Head of caudate nucleus (tissue), 42 donors: ENCODE results near the gene NDUFAF8.
A peak's percentile ranks its signal among the peaks of the same experiment; 100 is the strongest.

Source experiments
- DNase-seq, 42 donors: peaks; one replicate each; pipeline versions ENCODE4 v3.0.0 to v3.0.0-alpha.2; 2020 to 2021; ENCODE audit warnings: mixed read lengths in 7 of 42
- intact Hi-C: fragments of 100-400 bp; cut with DNase I; formaldehyde crosslinking; loops from one replicate; pipeline ENCODE4 v1.15.0; 2022

The NDUFAF8 gene

DNA sequence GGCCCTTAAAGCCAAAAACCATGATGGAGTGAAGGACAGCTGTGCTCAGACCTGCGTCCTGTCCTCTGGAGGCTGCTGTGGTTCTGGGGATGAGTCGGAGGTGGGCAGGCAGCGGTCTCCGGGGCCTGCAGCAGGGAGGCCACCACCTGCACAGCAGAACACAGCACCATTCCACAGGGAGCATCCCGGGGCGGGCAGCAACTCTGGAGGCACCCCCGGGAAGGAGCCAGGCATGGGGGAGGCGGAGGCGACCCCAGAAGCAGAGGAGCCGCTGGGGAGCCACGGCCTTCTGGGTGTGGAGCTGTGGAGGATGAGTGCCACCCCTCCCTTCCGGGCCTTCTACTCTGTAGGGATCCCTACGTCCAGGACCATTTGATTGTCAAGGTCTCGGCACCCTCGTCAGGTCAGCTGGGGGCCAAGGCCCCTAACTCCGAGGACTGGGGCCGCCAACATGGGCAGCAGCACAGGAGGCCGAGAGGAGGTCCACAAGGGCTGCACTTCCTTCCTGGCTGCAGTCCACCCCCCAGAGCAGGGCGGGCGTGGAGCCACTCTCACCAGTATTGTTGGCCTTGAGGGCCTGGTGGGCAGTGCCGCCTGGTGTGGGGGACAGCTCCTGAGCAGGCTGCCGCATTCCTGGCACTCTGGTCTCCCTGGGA is 40.2 kb upstream of the NDUFAF8 start:
- intact Hi-C loops = no loop called here
- DNase-seq = no peak

DNA sequence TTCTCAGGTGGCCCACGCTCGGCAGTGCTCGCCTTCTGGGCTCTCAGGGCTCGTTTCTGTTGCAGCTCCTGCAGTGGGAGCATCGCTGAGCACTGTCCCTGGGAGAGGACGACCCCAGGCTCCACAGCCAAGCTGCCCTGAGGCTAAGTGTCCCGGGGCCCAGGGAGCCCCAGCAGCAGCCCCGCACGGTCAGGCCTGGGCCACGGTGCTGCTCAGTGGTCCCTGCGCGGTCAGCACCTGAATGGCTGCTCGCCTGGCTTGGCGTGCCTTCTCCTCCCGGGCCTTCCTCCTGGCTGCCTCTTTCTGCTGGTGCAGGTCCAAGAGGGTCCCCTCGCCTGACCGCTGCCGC is 39.7 kb upstream of the NDUFAF8 start:
- no peak for DNase-seq
- intact Hi-C loops = no loop called here

DNA sequence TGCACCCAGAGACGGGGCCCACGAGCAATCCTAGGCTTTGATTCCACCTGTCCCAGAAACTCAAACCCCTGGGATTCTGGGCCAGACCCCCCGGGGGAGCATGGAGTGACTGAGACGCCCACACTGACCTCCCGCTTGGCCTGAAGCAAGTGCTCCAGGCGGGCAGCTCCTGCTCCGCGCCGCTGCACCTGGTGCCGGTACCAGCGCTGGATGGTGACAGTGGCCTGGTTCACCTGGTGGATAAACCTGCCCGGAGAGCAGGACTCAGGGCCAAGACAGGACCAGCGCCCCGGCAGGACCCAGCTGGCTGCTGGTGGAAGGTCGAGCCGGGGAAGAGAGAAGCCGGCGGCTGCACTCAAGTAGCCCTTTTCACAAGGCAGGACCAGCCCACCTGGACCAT is 38.9 kb upstream of the NDUFAF8 start:
- DNase-seq = no peak
- intact Hi-C loops = loop anchor here (10.0 kb wide), 1 partner anchor 55 kb away; no protein-coding TSS in a partner anchor

DNA sequence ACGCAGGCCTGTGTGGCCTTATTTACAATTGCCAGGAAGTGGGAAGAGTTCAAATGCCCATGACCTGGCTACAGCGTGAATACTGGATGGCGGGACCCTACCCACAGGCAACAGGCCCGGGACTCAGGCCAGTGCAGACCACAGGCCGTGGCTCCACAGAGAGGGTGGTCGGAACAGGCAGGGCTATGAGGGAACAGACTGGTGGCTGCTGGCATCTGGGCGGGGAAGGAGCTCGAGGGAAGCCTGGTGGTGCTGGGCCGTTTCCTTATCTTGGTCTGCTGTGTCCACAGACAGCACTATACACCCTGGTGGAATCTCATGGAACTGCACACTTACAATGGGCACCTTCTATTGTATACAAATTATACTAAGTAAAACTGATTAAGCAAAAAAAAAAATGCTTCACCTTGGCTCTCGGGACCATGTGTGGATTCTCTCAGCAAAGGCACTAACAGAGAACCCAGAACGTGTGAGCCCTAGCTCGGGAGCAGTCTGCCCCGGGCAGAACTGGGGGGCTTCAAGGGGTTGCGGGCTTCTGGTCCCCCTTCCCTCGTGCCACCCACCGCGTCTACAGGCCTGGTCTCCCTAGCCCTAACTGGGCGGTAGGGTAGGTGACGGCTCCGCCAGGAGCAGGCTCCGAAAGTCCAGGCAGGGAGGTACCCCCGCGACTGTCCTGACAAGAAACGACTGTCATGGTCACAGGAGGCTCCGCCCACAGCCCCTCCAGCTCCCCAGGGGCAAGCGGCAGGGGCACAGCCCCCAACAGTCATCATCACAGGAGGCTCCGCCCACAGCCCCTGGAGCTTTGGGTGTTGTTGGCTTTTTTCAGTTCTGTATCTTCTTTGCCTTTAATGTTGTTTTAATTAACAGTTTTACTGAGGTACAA is 38.2 kb upstream of the NDUFAF8 start:
- intact Hi-C loops = loop anchor here (10.0 kb wide), 1 partner anchor 56 kb away; no protein-coding TSS in a partner anchor

DNA sequence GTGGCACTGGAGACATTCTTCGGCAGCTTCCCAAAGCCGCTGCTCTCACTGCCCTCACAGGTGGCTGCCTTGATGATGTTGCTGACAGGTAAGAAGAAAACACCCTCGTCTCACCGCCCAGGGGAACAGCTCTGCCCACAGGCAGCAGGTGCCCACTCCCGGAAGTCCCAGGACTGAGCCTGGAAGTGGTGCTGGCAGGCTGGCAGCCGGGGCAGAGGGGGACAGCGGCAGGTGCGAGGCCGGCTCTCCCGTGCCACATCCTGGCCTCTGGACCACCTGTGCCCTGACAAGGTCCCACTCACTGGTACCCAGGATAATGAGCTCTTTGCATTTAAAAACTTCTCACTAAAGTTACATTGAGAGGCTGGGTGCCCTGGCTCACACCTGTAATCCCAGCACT is 36.8 kb upstream of the NDUFAF8 start:
- no peak for DNase-seq
- intact Hi-C loops = loop anchor here (10.0 kb wide), 1 partner anchor 58 kb away; no protein-coding TSS in a partner anchor

More for the DNA sequence above, 38.2 kb upstream of the NDUFAF8 start:
- DNase-seq = peak; percentile 15 to 91 (median 69)

DNA sequence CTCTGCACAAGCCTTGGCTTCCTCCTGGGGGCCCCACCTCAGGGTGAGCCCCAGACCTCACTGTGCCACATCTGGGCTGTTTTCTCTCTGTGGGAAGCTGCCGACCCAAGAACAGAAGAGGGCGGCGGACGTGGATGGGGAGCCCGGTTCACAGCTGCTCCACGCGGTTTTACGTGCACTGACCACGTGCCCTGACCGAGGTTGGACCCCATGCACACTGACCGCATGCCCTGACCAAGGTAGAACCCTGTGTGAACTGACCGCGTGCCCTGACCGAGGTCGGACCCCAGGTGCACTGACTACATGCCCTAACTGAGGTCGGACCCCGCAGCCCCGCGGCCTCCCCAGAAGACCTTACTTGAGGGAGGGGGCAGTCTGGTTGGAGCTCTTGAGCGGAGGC is 36.0 kb upstream of the NDUFAF8 start:
- DNase-seq = no peak
- intact Hi-C loops = loop anchor here (10.0 kb wide), 1 partner anchor 58 kb away; no protein-coding TSS in a partner anchor

DNA sequence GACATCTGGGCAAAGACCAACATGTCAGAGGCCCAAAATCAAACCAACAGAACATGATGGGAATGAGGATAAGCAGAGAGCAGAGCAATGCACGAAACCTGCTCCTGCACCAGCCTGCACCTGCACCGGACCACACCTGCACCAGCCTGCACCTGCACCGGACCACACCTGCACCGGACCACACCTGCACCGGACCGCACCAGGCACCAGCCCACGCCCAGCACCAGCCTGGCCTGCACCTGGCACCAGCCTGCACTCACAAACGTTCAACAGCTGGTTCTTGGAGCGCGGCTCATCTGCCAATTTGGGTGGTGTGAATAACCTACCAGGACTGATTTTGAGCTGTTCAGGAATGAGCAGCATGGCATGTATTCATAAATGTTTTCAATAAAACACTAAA is 34.5 kb upstream of the NDUFAF8 start:
- DNase-seq = no peak
- intact Hi-C loops = loop anchor here (10.0 kb wide), 1 partner anchor 60 kb away; no protein-coding TSS in a partner anchor

DNA sequence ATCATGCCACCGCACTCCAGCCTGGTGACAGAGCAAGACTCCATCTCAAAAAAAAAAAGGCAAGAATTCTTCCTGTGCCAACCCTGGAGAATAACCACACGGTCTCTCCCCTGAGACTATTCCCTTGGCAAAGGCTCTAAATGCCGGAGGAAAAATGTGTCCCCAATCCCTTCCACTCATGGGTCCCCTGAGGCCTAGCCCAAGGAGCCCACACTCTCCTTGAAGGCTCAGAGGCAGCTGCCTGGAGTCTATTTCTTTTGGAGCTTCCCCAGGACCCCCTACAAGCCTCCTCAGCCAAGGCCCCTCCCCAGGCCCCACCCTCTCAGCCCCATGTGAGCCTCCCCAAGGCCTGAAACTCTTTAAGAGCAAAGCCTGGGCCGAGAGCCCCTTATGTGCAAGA is 33.0 kb upstream of the NDUFAF8 start:
- no peak for DNase-seq
- intact Hi-C loops = loop anchor here (10.0 kb wide), 1 partner anchor 61 kb away; no protein-coding TSS in a partner anchor

DNA sequence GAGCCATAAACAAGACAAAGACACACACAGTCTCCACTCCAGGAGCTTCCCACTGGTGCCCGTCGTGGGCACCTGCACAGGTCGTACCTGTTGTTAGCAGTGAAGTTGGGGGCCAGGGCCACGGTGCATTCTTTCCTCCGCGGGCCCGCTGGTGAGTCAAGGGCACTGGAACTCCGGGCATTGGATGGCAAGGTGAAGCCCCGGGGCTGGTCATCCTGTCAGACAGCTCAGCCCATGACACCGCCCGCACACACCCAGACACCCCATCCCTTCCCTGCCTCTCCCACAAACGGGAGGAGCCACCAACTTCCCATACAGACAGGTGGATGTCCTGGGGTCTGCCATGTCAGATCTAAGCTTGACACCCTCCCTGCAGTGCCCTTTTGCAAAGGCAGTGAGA is 32.5 kb upstream of the NDUFAF8 start:
- intact Hi-C loops = loop anchor here (10.0 kb wide), 1 partner anchor 62 kb away; no protein-coding TSS in a partner anchor
- no peak for DNase-seq

DNA sequence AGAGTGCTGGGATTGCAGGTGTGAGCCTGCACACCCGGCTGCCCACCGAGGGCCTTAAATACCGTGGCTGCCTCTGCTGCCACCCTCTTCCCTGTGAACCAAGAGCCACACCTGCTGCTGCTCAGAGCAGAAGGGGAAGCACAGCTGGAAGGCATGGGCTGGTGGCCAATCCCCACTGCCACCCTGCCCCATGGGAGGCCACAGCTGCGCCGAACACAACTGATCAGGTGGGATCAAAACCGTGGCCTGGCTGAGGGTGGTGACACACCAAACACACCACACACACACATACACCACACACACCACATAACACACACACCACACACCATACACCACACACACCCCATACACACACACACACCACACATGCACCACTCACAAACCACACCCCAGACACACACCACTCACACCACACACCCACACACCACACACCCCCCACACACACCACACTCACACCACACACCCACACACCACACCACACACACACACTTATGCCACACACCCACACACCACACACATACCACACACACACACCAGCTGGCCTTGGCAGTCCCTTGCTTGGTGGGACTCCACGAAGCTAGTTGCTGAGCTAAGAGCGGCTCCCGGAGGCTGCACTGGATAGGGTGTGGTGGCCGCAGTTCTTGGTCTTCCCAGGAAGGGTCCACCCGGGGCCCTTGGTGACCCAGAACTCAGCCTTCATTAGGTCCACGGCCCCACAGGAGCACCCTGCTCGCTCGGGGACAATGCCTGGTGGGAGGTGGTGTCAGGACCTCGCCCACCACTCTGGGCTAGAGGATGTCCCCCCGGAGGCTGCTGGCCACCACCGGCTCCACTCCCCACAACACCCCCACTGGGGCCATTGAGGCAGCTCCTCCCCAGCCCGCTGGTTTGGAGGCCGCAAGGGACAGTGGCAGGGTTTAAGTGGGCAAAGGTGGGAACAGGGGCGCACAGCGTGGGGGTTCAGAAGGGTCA is 31.2 kb upstream of the NDUFAF8 start:
- intact Hi-C loops = loop anchor here (10.0 kb wide), 1 partner anchor 63 kb away; no protein-coding TSS in a partner anchor

DNA sequence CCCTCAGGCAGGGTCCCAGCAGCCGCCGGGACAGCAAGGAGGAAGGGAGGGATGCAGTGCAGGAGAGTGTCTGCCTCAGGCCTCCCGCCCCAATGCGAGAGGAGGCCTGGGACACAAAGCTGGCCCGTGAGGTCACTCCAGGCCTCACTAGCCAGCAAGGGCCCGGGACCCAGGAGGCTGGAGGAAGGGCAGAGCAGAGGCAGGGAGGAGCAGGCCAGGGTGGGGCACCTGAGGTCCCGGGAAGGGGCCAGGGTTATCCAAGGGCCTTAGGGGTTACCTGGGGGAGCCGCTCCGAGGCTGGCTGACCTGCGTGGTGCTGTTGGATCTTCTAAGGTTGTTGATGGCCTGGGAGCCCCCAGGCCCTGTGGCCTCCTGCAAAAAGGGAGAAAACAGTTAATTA is 30.5 kb upstream of the NDUFAF8 start:
- no peak for DNase-seq
- intact Hi-C loops = loop anchor here (10.0 kb wide), 1 partner anchor 64 kb away; no protein-coding TSS in a partner anchor

More for the DNA sequence above, 31.2 kb upstream of the NDUFAF8 start:
- DNase-seq = no peak

DNA sequence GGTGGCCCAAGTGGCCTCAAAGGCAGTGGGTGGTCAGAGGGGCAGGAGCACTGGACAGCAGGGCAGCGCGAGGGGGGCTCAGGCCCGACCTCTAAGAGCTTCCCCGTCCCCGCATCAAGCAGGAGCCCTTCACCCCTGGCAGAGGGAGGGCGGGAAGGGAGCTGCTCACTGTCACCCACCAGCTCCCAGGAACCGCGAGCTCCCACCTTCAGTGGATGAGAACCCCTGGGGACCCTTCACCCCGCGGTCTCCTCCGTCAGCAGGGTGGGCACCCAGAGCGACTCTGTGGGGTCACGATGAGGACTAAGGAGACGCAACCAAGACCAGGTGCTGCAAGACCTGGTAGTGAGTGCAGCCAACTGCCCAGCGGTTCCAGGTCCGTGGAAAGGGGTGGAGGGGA is 30.0 kb upstream of the NDUFAF8 start:
- intact Hi-C loops = loop anchor here (10.0 kb wide), 1 partner anchor 64 kb away; no protein-coding TSS in a partner anchor
- no peak for DNase-seq

DNA sequence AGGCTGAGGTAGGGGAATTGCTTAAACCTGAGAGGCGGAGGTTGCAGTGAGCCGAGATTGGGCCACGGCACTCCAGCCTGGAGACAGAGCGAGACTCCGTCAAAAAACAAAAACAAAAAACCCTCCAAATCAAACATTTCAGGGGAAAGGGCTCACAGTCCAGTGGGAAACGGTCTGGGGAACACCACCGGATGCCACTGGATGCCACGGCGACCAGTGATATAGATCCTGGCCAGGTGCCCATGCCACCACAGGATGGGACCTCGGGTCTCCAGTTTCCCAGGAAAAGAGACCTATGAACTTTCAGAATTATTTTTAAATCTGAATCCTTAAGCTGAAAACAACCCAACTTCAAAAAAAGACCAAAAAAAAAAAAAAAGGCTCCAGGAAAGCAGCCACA is 28.7 kb upstream of the NDUFAF8 start:
- intact Hi-C loops = no loop called here
- no peak for DNase-seq

DNA sequence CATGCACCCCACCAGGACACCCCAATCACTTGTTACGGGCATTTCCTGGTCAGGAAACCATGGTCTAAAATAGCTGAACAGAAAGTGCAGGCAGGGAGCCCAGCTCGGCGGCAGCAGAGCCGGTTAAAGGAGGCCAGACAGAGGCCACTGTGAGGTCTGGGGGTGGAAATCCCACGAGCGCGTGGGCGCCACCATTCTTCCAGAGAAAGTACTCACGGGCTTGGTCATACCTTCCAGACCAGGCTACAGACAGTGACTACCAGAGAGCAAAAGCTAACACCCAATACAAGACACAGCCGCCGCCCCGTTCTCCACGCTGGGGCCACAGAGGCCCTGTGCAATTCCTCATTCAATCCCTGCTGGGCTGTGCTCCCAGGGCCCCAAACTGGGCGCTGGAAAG is 28.2 kb upstream of the NDUFAF8 start:
- no peak for DNase-seq

DNA sequence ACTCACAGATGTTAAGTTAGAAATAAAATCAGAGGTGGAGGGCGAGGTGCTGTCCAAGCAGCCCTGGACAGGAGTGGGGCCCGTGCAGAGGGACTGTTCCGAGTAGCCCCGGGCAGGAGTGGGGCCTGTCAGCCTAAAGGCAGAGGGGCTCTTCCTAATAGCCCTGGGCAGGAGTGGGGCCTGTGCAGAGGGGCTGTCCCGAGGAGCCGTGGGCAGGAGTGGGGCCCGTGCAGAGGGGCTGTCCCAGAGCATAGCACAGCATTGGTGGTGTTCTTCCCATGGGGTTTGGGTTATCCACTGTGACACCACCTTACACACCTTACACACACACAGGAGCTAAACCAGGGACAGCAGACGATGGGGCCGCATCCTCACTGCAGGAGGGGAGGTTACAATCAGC is 26.8 kb upstream of the NDUFAF8 start:
- no peak for DNase-seq
- intact Hi-C loops = no loop called here

More for the DNA sequence above, 28.2 kb upstream of the NDUFAF8 start:
- intact Hi-C loops = no loop called here

DNA sequence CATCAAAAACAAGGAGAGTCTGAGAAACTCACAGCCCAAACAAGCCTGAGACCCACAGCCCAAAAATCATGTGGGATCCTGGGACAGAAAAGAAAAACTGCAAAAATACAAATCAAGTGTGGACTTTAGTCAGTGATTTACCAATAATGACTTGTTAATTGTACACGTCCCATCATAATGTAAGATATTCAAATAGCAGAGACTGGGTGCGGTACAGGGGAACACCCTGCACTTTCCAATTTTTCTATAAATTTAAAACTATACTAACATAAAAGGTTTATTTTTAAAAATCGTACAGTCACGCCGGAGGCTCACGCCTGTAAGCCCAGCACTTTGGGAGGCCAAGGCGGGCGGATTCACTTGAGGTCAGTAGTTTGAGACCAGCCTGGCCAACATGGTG is 25.1 kb upstream of the NDUFAF8 start:
- intact Hi-C loops = no loop called here
- no peak for DNase-seq

DNA sequence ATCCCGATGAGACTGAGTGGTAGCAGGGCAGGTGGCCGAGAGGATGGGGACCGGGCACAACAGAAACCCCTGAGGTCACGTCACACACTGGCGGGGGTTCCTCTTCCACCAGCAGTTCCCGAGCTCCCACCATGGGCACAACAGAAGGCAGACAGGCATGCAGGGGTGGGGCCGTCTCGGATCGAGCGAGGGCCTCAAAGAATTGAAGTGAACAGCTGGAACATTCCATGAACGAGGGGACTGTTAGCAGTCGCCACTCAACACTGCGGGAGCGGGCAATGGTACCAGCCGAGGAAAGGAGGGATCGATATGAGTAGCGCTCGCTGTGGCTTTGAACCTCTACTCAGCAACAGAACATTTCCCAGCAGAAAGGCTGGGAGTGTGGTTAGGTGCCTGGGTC is 21.6 kb upstream of the NDUFAF8 start:
- no peak for DNase-seq
- intact Hi-C loops = no loop called here

DNA sequence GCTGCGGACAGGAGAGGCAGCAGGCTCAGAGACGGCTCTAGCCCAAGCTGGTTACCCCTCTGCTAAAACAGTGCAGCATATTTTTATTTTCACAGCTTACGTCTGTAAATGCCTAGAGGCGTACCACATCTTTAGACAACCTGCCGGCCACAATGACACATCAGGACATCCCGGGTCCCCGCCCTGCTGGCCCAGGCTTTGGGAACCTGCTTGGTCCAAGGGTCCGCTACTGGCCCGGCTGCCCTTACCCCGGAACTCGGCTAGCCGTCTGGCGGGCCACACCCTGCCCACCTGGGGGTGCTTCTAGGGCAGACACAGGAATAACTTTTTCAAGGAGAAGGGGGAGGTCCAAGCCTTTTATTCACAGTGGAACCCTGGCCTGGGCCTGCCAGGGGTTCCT is 20.7 kb upstream of the NDUFAF8 start:
- intact Hi-C loops = no loop called here
- no peak for DNase-seq

DNA sequence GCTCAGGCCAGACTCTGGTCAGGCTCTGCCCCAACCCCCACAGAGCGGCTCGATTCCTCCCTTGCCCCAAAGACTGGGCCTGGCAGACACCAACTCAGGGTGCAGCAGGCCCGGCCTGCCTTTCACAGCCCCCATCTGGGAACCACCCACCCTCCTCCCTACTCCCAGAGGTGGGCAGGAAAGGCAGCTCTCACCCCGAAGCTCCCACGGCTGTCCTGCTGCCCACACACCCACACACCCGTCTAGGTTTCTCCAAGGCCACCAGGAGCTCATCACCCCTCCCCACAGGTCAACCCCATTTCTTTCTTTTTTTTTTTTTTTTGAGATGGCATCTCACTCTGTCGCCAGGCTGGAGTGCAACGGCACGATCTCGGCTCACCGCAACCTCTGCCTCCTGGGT is 20.1 kb upstream of the NDUFAF8 start:
- intact Hi-C loops = no loop called here
- no peak for DNase-seq
